IMR-90 (cell line): ENCODE measurements around the gene THSD7B. TPM values are rescaled to one million over a fixed set of nuclear protein-coding genes. Genes with fewer than 3 reads are reported as not detected.

ENCODE experiments used
- ATAC-seq: fragments of 200-7000 bp; cut with Tn5 transposase; 2 replicates; pipeline ENCODE4 v1.9.1; 2020; ENCODE audit warnings: low read depth, mild to moderate bottlenecking, moderate library complexity
- BruUV-seq: library from RNA; stranded (reverse); fragments of 400-500 nt; replicated peaks from 2 replicates; lab custom pipeline; 2021; lab: Mats Ljungman, UMichigan
- CTCF ChIA-PET: fragments of 300-600 bp; formaldehyde crosslinking; extraction: SDS; loops from one replicate; lab custom pipeline; 2021; ENCODE audit warnings: antibody characterized with exemption; lab: Yijun Ruan, JAX
- POLR2A ChIA-PET: fragments of 300-600 bp; sonication (Branson Sonifier 250); formaldehyde crosslinking; loops from one replicate; lab custom pipeline; 2022; ENCODE audit warnings: antibody characterized with exemption; ENCODE audit not compliant: unreplicated experiment; lab: Charles Lee
- DNase-seq: peaks from one replicate; pipeline ENCODE4 v3.0.0; 2013
- H2AFZ ChIP-seq: replicated peaks from 2 replicates; pipeline ENCODE3; 2013; ENCODE audit warnings: low read length, mild to moderate bottlenecking; ENCODE audit not compliant: poor library complexity
- H2AK5ac ChIP-seq: 2 replicates; pipeline ENCODE4 v1.6.1; 2013; ENCODE audit warnings: low read depth, low read length, inconsistent platforms
- H2AK9ac ChIP-seq: replicated peaks from 2 replicates; pipeline ENCODE3; 2013; ENCODE audit warnings: mild to moderate bottlenecking, low read depth, low read length, moderate library complexity; ENCODE audit not compliant: poor library complexity
- H2BK120ac ChIP-seq: 2 replicates; pipeline ENCODE4 v1.6.1; 2013; ENCODE audit warnings: low read depth, low read length, inconsistent platforms
- H2BK15ac ChIP-seq: 3 replicates; pipeline ENCODE4 v1.6.1; 2013; ENCODE audit warnings: low read depth, low read length, inconsistent platforms
- H2BK20ac ChIP-seq: 2 replicates; pipeline ENCODE4 v1.6.1; 2013; ENCODE audit warnings: low read depth, mild to moderate bottlenecking, inconsistent platforms, low read length, moderate library complexity
- H2BK5ac ChIP-seq: 2 replicates; pipeline ENCODE4 v1.6.1; 2013; ENCODE audit warnings: mild to moderate bottlenecking, low read depth, low read length, inconsistent platforms; ENCODE audit not compliant: poor library complexity, severe bottlenecking
- H3K14ac ChIP-seq: replicated peaks from 2 replicates; pipeline ENCODE4 v1.6.1; 2013; ENCODE audit warnings: low read depth, low read length, inconsistent platforms
- H3K18ac ChIP-seq: 2 replicates; pipeline ENCODE4 v1.6.1; 2013; ENCODE audit warnings: low read depth, low read length, control low read depth
- H3K23ac ChIP-seq: 2 replicates; pipeline ENCODE4 v1.6.1; 2013; ENCODE audit warnings: low read depth, low read length, inconsistent platforms
- H3K27ac ChIP-seq: 2 replicates; pipeline ENCODE4 v1.5.1; 2013; ENCODE audit warnings: mild to moderate bottlenecking, control low read depth, low read length; ENCODE audit not compliant: insufficient read depth
- H3K27me3 ChIP-seq: 2 replicates; pipeline ENCODE4 v1.6.1; 2013; ENCODE audit warnings: low read length; ENCODE audit not compliant: control insufficient read depth, insufficient read depth
- H3K36me3 ChIP-seq: 2 replicates; pipeline ENCODE4 v1.6.1; 2013; ENCODE audit warnings: low read length, mixed read lengths; ENCODE audit not compliant: control insufficient read depth, insufficient read depth
- H3K4ac ChIP-seq: 2 replicates; pipeline ENCODE4 v1.6.1; 2013; ENCODE audit warnings: low read depth, low read length, inconsistent platforms
- H3K4me1 ChIP-seq: 2 replicates; pipeline ENCODE4 v1.6.1; 2013; ENCODE audit warnings: low read length, mixed read lengths; ENCODE audit not compliant: control insufficient read depth, insufficient read depth
- H3K4me2 ChIP-seq: 2 replicates; pipeline ENCODE4 v1.6.1; 2013; ENCODE audit warnings: low read depth, mild to moderate bottlenecking, control low read depth, low read length, moderate library complexity
- H3K4me3 ChIP-seq: 2 replicates; pipeline ENCODE4 v1.5.1; 2013; ENCODE audit warnings: low read depth, mild to moderate bottlenecking, control low read depth, low read length, moderate library complexity; ENCODE audit not compliant: insufficient read depth
- H3K56ac ChIP-seq: 2 replicates; pipeline ENCODE4 v1.6.1; 2013; ENCODE audit warnings: low read length, inconsistent platforms; ENCODE audit not compliant: insufficient read depth; ENCODE audit errors: extremely low read depth
- H3K79me1 ChIP-seq, 2 experiments: 2 replicates each; pipeline ENCODE4 v1.6.1; 2013; ENCODE audit warnings: low read length in 2 of 2, inconsistent platforms in 1 of 2, low read depth in 1 of 2
- H3K9ac ChIP-seq: 2 replicates; pipeline ENCODE4 v1.6.1; 2013; ENCODE audit warnings: low read depth, low read length, control low read depth
- H3K9me1 ChIP-seq: 2 replicates; pipeline ENCODE4 v1.6.1; 2013; ENCODE audit warnings: low read length, inconsistent platforms; ENCODE audit not compliant: insufficient read depth
- H3K9me3 ChIP-seq: 2 replicates; pipeline ENCODE4 v1.6.1; 2013; ENCODE audit warnings: low read length; ENCODE audit not compliant: control insufficient read depth, insufficient read depth
- H4K20me1 ChIP-seq: 2 replicates; pipeline ENCODE4 v1.6.1; 2013; ENCODE audit warnings: low read length, inconsistent platforms; ENCODE audit not compliant: insufficient read depth
- H4K5ac ChIP-seq: 2 replicates; pipeline ENCODE4 v1.6.1; 2013; ENCODE audit warnings: mild to moderate bottlenecking, low read depth, low read length, control low read depth
- H4K8ac ChIP-seq, 2 experiments: 2 replicates each; pipeline ENCODE4 v1.6.1; 2013; ENCODE audit warnings: low read depth in 2 of 2, low read length in 2 of 2, control low read depth in 1 of 2, inconsistent platforms in 1 of 2
- H4K91ac ChIP-seq: 2 replicates; pipeline ENCODE4 v1.6.1; 2013; ENCODE audit warnings: low read depth, low read length, inconsistent platforms; ENCODE audit not compliant: insufficient read depth
- BHLHE40 ChIP-seq: fragments of 150-350 bp; IDR thresholded peaks from 2 replicates; pipeline ENCODE4 v1.6.1; 2016; ENCODE audit warnings: mild to moderate bottlenecking, low read depth, low read length
- CEBPB ChIP-seq: IDR thresholded peaks from 2 replicates; pipeline ENCODE4 v1.6.1; 2012; ENCODE audit warnings: low read depth, low read length, improper control_type of control experiment
- CHD1 ChIP-seq: IDR thresholded peaks from 2 replicates; pipeline ENCODE4 v1.6.1; 2012; ENCODE audit warnings: low read depth, low read length, improper control_type of control experiment
- FOS ChIP-seq: fragments of 150-350 bp; IDR thresholded peaks from 2 replicates; pipeline ENCODE4 v1.6.1; 2016; ENCODE audit warnings: low read depth, low read length
- MAFK ChIP-seq: IDR thresholded peaks from 2 replicates; pipeline ENCODE4 v1.6.1; 2012; ENCODE audit warnings: low read depth, low read length, improper control_type of control experiment
- MAZ ChIP-seq: IDR thresholded peaks from 2 replicates; pipeline ENCODE4 v1.6.1; 2012; ENCODE audit warnings: low read depth, mild to moderate bottlenecking, low read length, improper control_type of control experiment, moderate library complexity, borderline replicate concordance
- MXI1 ChIP-seq: IDR thresholded peaks from 2 replicates; pipeline ENCODE4 v1.6.1; 2012; ENCODE audit warnings: low read depth, mild to moderate bottlenecking, low read length, moderate library complexity, borderline replicate concordance
- NFE2L2 ChIP-seq: fragments of 150-350 bp; IDR thresholded peaks from 2 replicates; pipeline ENCODE4 v1.6.1; 2016; ENCODE audit warnings: low read depth, mild to moderate bottlenecking, low read length
- POLR2A ChIP-seq: IDR thresholded peaks from 2 replicates; pipeline ENCODE4 v1.6.1; 2012; ENCODE audit warnings: mild to moderate bottlenecking, low read depth, low read length
- RAD21 ChIP-seq: IDR thresholded peaks from 2 replicates; pipeline ENCODE4 v1.6.1; 2012; ENCODE audit warnings: low read length, improper control_type of control experiment
- RCOR1 ChIP-seq: IDR thresholded peaks from 2 replicates; pipeline ENCODE4 v1.6.1; 2012; ENCODE audit warnings: mild to moderate bottlenecking, low read length, improper control_type of control experiment; ENCODE audit not compliant: insufficient replicate concordance
- RFX5 ChIP-seq: IDR thresholded peaks from 2 replicates; pipeline ENCODE4 v1.8.0; 2012; ENCODE audit warnings: low read depth, mild to moderate bottlenecking, low read length, moderate library complexity
- SMC3 ChIP-seq: fragments of 150-350 bp; IDR thresholded peaks from 2 replicates; pipeline ENCODE4 v1.6.1; 2016; ENCODE audit warnings: low read depth, mild to moderate bottlenecking, antibody characterized with exemption, low read length, moderate library complexity
- USF2 ChIP-seq: fragments of 150-350 bp; IDR thresholded peaks from 2 replicates; pipeline ENCODE4 v1.6.1; 2017; ENCODE audit warnings: mild to moderate bottlenecking, antibody characterized with exemption, low read length, low read depth
- WGBS, 2 experiments: methylation state at CpG; one replicate each; pipeline versions ENCODE4 v1.1.5 to v1.1.7; 2013; ENCODE audit warnings: missing lambda C conversion rate in 2 of 2; ENCODE audit not compliant: insufficient read length in 1 of 2; ENCODE audit errors: extremely low coverage in 2 of 2; 5-methylcytosine and 5-hydroxymethylcytosine counted together
- dilution Hi-C: fragments of 300-500 bp; cut with HindIII; formaldehyde crosslinking; loops from one replicate; pipeline ENCODE4 v1.14.3; 2018; ENCODE audit warnings: low sequenced_read_pairs; ENCODE audit not compliant: unreplicated experiment
- in situ Hi-C: fragments of 300-500 bp; cut with MboI; formaldehyde crosslinking; loops from 3 replicates; pipeline ENCODE4 v1.14.3; 2019; ENCODE audit warnings: low sequenced_read_pairs, inconsistent platforms, mixed read lengths
- intact Hi-C: fragments of 100-400 bp; cut with micrococcal nuclease; formaldehyde crosslinking; loops from 2 replicates; pipeline ENCODE4 v1.10.0; 2022
- polyA plus RNA-seq, 3 experiments: library from polyadenylated mRNA; depleted of rRNA; stranded (reverse); fragments of >200 nt; gene quantifications; 2 replicates each; pipeline ENCODE4 v1.2.3, GENCODE V29; 2012; ENCODE audit warnings: low replicate concordance in 1 of 3
- total RNA-seq: library from RNA; depleted of rRNA; stranded (reverse); fragments of >200 nt; gene quantifications from 2 replicates; pipeline ENCODE4 v1.2.3, GENCODE V29; 2012
- TF ChIP-seq, protein P1 (sequence below): conservative IDR thresholded peaks from 2 replicates; pipeline ENCODE4 v1.5.1; 2012; ENCODE audit warnings: mild to moderate bottlenecking, low read depth, low read length, improper control_type of control experiment
- TF ChIP-seq, protein P2 (sequence below): fragments of 150-350 bp; IDR thresholded peaks from 2 replicates; pipeline ENCODE4 v1.6.1; 2016; ENCODE audit warnings: low read depth, mild to moderate bottlenecking, low read length, moderate library complexity, borderline replicate concordance

Gene THSD7B
- total and polyA plus RNA-seq, 2 of the 4 experiments (the other 2 are of a cell fraction), result not detected

GRCh38 chr2:137387044-137387443, 621.7 kb downstream of the THSD7B start:
- CTCF ChIA-PET, result no interaction called here
- intact Hi-C loops, result no loop called here

More at GRCh38 chr2:137387044-137387443, 621.7 kb downstream of the THSD7B start:
- ATAC-seq (no peak), DNase-seq (no peak)
- Histone ChIP-seq H3K14ac (no peak overlapping the region), H3K27me3 (no peaks in the 10 kb centered on the region), H3K79me1 (no peaks in the 10 kb centered on the region), H3K4me3 (no peak overlapping the region), H2AFZ (no peak overlapping the region), H3K4me2 (no peak overlapping the region), H4K91ac (no peak overlapping the region), H2AK5ac (no peak overlapping the region), H3K36me3 (no peaks in the 10 kb centered on the region), H3K9me1 (no peaks in the 10 kb centered on the region), H3K27ac (no peak overlapping the region), H3K56ac (no peak overlapping the region), H3K4ac (no peak overlapping the region), H4K8ac (no peak overlapping the region), H3K9me3 (peaks cover 25% of the 10 kb centered on the region), H3K18ac (no peak overlapping the region), H2BK15ac (no peak overlapping the region), H2AK9ac (no peak overlapping the region), H2BK20ac (no peak overlapping the region), H2BK120ac (no peak overlapping the region), H3K4me1 (no peaks in the 10 kb centered on the region), H4K20me1 (no peaks in the 10 kb centered on the region), H2BK5ac (no peak overlapping the region), H3K23ac (no peak overlapping the region), H4K5ac (no peak overlapping the region), H3K9ac (no peak overlapping the region)
- BruUV-seq, result no TSS peak
- dilution Hi-C loops (no loop called here), in situ Hi-C loops (no loop called here)
- WGBS, 2 experiments, result no CpG with 5 or more reads among the region's 2 CpGs
- POLR2A ChIA-PET, result no interaction called here
- TF ChIP-seq BHLHE40, result no peak
- TF ChIP-seq USF2, result no peak
- no peak for TF ChIP-seq CEBPB
- TF ChIP-seq NFE2L2, result no peak
- TF ChIP-seq SMC3, result no peak
- no peak for TF ChIP-seq MAFK
- TF ChIP-seq RAD21, result no peak
- no peak for TF ChIP-seq MXI1
- TF ChIP-seq MAZ, result no peak
- no peak for TF ChIP-seq RCOR1
- no peak for TF ChIP-seq POLR2A
- TF ChIP-seq, protein P1, sequence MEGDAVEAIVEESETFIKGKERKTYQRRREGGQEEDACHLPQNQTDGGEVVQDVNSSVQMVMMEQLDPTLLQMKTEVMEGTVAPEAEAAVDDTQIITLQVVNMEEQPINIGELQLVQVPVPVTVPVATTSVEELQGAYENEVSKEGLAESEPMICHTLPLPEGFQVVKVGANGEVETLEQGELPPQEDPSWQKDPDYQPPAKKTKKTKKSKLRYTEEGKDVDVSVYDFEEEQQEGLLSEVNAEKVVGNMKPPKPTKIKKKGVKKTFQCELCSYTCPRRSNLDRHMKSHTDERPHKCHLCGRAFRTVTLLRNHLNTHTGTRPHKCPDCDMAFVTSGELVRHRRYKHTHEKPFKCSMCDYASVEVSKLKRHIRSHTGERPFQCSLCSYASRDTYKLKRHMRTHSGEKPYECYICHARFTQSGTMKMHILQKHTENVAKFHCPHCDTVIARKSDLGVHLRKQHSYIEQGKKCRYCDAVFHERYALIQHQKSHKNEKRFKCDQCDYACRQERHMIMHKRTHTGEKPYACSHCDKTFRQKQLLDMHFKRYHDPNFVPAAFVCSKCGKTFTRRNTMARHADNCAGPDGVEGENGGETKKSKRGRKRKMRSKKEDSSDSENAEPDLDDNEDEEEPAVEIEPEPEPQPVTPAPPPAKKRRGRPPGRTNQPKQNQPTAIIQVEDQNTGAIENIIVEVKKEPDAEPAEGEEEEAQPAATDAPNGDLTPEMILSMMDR, result no peak
- no peak for TF ChIP-seq FOS
- TF ChIP-seq, protein P2, sequence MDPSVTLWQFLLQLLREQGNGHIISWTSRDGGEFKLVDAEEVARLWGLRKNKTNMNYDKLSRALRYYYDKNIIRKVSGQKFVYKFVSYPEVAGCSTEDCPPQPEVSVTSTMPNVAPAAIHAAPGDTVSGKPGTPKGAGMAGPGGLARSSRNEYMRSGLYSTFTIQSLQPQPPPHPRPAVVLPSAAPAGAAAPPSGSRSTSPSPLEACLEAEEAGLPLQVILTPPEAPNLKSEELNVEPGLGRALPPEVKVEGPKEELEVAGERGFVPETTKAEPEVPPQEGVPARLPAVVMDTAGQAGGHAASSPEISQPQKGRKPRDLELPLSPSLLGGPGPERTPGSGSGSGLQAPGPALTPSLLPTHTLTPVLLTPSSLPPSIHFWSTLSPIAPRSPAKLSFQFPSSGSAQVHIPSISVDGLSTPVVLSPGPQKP, result no peak
- no peak for TF ChIP-seq RFX5
- no peak for TF ChIP-seq CHD1
